GM23248 (cell line): ENCODE data around the gene ZDHHC20.

Experiments used
- EZH2 ChIP-seq: fragments of 200-600 bp; sonication (generic); IDR thresholded peaks from 2 replicates; pipeline ENCODE4 v1.6.1; 2018; ENCODE audit warnings: antibody characterized with exemption, mild to moderate bottlenecking; ENCODE audit not compliant: insufficient read depth, poor library complexity, severe bottlenecking
- EZH2phosphoT487 ChIP-seq: fragments of 200-600 bp; sonication (generic); IDR thresholded peaks from 2 replicates; pipeline ENCODE4 v1.6.1; 2018; ENCODE audit warnings: antibody characterized with exemption, moderate library complexity, mild to moderate bottlenecking, low read depth; ENCODE audit not compliant: insufficient read depth

- TF ChIP-seq EZH2 (no peak), EZH2phosphoT487 (no peak)
Measured at GRCh38 chr13:21504379-21504778, 45.3 kb upstream of the ZDHHC20 start.
